ENCODE measurements around the gene ATP9A. TPM values are rescaled to one million over a fixed set of nuclear protein-coding genes. Genes with fewer than 3 reads are reported as not detected.

The ATP9A gene
- total RNA-seq, 1 experiment from 2014 or later, result 12.1 TPM

- Histone ChIP-seq H3K4ac (ENCODE audit: low read depth, low read length) (no peak overlapping the region), H3K79me2 (ENCODE audit: insufficient read depth, low read length) (no peaks in the 10 kb centered on the region), H3K23me2 (ENCODE audit: insufficient read length, low read depth, low read length, poor library complexity, severe bottlenecking) (no peaks in the 10 kb centered on the region), H3K9ac (ENCODE audit: extremely low read depth, insufficient read length, low read length) (no peak overlapping the region), H2BK5ac (ENCODE audit: insufficient read length, low read length) (no peak overlapping the region), H3K79me1 (ENCODE audit: insufficient read depth, low read depth, low read length, poor library complexity, severe bottlenecking) (no peaks in the 10 kb centered on the region), H4K91ac (ENCODE audit: insufficient read length, low read depth, low read length) (no peak overlapping the region), H3T11ph (ENCODE audit: low read length) (no peak overlapping the region), H3K27ac (ENCODE audit: insufficient read length, low read depth, low read length) (no peak overlapping the region), H2BK20ac (ENCODE audit: low read depth, low read length, poor library complexity, severe bottlenecking) (no peak overlapping the region), H2BK12ac (ENCODE audit: insufficient read length, low read depth, low read length) (no peak overlapping the region), H3K18ac (ENCODE audit: insufficient read length, low read depth, low read length) (no peak overlapping the region), H2AFZ (ENCODE audit: low read length) (no peak overlapping the region), H3K14ac (ENCODE audit: insufficient read depth, low read length) (no peak overlapping the region), H2BK120ac (ENCODE audit: low read depth, low read length, poor library complexity, severe bottlenecking) (no peak overlapping the region), H2BK15ac (ENCODE audit: low read depth, low read length) (no peak overlapping the region), H4K8ac (replicated peaks; ENCODE audit: insufficient read length, low read depth, low read length) (no peak overlapping the region), H3K9me3 (ENCODE audit: control insufficient read depth, low read depth, low read length) (no peaks in the 10 kb centered on the region), H3K56ac (ENCODE audit: insufficient read length, low read depth, low read length) (no peak overlapping the region), H3K4me2 (ENCODE audit: insufficient read depth, insufficient read length, low read length) (no peak overlapping the region), H4K20me1 (ENCODE audit: control insufficient read depth, insufficient read depth, insufficient read length) (no peaks in the 10 kb centered on the region), H2AK5ac (ENCODE audit: insufficient read length, low read length) (no peak overlapping the region), H4K5ac (ENCODE audit: insufficient read length, low read depth, low read length) (no peak overlapping the region), H3K23ac (ENCODE audit: insufficient read length, low read depth, low read length) (no peak overlapping the region), H3K27me3 (ENCODE audit: insufficient read depth, low read length) (no peaks in the 10 kb centered on the region), H3K4me1 (ENCODE audit: insufficient read depth, low read length) (no peaks in the 10 kb centered on the region)
- Mint-ChIP-seq H3K36me3 (ENCODE audit: insufficient read depth in 1 of 3, low read depth in 3 of 3) (peaks cover 0 to 4% (median 0%) of the 10 kb centered on the region in 3 experiments; a peak in 1 of 7 replicates), H3K4me3 (no peak overlapping the region), H3K9me3 (no peaks in the 10 kb centered on the region), H3K4me1 (peaks cover 6 to 10% of the 10 kb centered on the region in 2 experiments; a peak in 3 of 4 replicates), H3K27me3 (ENCODE audit: low read depth) (no peaks in the 10 kb centered on the region), H3K27ac (no peak overlapping the region)
- whole genome bisulfite sequencing (ENCODE audit: extremely low coverage, insufficient read length, low lambda C conversion rate), result no CpG with 5 or more reads among the region's 9 CpGs
- TF ChIP-seq, protein P1, sequence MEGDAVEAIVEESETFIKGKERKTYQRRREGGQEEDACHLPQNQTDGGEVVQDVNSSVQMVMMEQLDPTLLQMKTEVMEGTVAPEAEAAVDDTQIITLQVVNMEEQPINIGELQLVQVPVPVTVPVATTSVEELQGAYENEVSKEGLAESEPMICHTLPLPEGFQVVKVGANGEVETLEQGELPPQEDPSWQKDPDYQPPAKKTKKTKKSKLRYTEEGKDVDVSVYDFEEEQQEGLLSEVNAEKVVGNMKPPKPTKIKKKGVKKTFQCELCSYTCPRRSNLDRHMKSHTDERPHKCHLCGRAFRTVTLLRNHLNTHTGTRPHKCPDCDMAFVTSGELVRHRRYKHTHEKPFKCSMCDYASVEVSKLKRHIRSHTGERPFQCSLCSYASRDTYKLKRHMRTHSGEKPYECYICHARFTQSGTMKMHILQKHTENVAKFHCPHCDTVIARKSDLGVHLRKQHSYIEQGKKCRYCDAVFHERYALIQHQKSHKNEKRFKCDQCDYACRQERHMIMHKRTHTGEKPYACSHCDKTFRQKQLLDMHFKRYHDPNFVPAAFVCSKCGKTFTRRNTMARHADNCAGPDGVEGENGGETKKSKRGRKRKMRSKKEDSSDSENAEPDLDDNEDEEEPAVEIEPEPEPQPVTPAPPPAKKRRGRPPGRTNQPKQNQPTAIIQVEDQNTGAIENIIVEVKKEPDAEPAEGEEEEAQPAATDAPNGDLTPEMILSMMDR (conservative IDR thresholded peaks at IDR 0.05), result no peak
- no peak for DNase-seq
Observed at GRCh38 chr20:51623255-51623654, 144.9 kb downstream of the ATP9A start.

All from H9 (cell line).